ENCODE data around the gene TMEM129. TPM values are rescaled to one million over a fixed set of nuclear protein-coding genes. Genes with fewer than 3 reads are reported as not detected.
"Not testable (repeated sequence)": the region's sequence is repeated elsewhere in the genome, so short reads cannot be mapped to it uniquely, and the experiment has no call there.

The TMEM129 gene
- polyA plus RNA-seq, 1 donor from 2014 or later = 42.1 TPM

DNA sequence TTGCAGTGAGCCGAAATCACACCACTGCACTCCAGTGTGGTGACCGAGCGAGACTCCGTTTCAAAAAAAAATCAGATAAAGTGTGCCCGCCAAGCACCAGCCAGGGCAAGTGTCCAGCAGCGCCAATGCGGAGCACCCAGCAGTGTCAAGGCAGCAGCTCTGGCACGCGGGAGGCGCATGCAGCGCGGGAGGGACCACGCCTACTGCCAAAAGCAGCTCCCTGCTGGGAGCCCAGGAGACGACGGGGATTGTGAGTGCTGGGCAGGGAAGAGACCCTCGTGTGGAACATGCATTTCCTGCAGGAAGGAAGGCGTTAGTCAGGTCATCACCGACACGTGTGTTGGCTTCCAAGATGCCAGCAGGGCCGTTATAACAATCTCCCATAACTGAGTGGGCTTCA, 47.5 kb downstream of the TMEM129 start:
- Histone ChIP-seq H3K27me3 (ENCODE audit: insufficient read depth, low read depth, low read length) (no peaks in the 10 kb centered on the region), H3K9ac (ENCODE audit: low read length) (no peak overlapping the region), H4K20me1 (ENCODE audit: insufficient read depth) (no peaks in the 10 kb centered on the region), H3K4me2 (ENCODE audit: low read length) (no peak overlapping the region), H3K9me3 (ENCODE audit: low read length) (no peaks in the 10 kb centered on the region), H3K79me2 (replicated peaks; ENCODE audit: insufficient read depth, low read length) (no peaks in the 10 kb centered on the region), H3K4me3 (ENCODE audit: low read length) (no peak overlapping the region), H3K27ac (ENCODE audit: low read length) (no peak overlapping the region), H3F3A (ENCODE audit: insufficient read depth, low read length, poor library complexity, severe bottlenecking) (no peaks in the 10 kb centered on the region), H2AFZ (ENCODE audit: low read depth, low read length) (no peak overlapping the region), H3K36me3 (ENCODE audit: insufficient read depth, low read length) (no peaks in the 10 kb centered on the region), H3K9me2 (ENCODE audit: insufficient read depth, low read length) (no peaks in the 10 kb centered on the region)
- TF ChIP-seq, protein P1, sequence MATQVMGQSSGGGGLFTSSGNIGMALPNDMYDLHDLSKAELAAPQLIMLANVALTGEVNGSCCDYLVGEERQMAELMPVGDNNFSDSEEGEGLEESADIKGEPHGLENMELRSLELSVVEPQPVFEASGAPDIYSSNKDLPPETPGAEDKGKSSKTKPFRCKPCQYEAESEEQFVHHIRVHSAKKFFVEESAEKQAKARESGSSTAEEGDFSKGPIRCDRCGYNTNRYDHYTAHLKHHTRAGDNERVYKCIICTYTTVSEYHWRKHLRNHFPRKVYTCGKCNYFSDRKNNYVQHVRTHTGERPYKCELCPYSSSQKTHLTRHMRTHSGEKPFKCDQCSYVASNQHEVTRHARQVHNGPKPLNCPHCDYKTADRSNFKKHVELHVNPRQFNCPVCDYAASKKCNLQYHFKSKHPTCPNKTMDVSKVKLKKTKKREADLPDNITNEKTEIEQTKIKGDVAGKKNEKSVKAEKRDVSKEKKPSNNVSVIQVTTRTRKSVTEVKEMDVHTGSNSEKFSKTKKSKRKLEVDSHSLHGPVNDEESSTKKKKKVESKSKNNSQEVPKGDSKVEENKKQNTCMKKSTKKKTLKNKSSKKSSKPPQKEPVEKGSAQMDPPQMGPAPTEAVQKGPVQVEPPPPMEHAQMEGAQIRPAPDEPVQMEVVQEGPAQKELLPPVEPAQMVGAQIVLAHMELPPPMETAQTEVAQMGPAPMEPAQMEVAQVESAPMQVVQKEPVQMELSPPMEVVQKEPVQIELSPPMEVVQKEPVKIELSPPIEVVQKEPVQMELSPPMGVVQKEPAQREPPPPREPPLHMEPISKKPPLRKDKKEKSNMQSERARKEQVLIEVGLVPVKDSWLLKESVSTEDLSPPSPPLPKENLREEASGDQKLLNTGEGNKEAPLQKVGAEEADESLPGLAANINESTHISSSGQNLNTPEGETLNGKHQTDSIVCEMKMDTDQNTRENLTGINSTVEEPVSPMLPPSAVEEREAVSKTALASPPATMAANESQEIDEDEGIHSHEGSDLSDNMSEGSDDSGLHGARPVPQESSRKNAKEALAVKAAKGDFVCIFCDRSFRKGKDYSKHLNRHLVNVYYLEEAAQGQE (IDR thresholded peaks at IDR 0.05; ENCODE audit: borderline replicate concordance) = no peak
- TF ChIP-seq TAF1 (IDR thresholded peaks at IDR 0.05; ENCODE audit: low read depth) = no peak
- TF ChIP-seq EZH2 (IDR thresholded peaks at IDR 0.05; ENCODE audit: borderline replicate concordance, insufficient read depth, low read length, poor library complexity, severe bottlenecking) = no peak
- TF ChIP-seq CTCF (IDR thresholded peaks at IDR 0.05; ENCODE audit: poor library complexity, severe bottlenecking) = no peak
- TF ChIP-seq POLR2AphosphoS5 (IDR thresholded peaks at IDR 0.05) = no peak

DNA sequence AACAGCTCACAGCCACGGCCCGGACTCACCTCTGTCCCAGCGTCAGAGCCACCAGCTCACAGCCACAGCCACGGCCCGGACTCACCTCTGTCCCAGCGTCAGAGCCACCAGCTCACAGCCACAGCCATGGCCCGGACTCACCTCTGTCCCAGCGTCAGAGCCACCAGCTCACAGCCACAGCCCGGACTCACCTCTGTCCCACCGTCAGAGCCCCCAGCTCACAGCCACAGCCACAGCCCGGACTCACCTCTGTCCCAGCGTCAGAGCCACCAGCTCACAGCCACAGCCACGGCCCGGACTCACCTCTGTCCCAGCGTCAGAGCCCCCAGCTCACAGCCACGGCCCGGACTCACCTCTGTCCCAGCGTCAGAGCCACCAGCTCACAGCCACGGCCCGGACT, 50.1 kb downstream of the TMEM129 start:
- not testable (repeated sequence) for H3K27me3 ChIP-seq (ENCODE audit: insufficient read depth, low read depth, low read length); H3K4me2 ChIP-seq (ENCODE audit: low read length); H4K20me1 ChIP-seq (ENCODE audit: insufficient read depth); H3K9me3 ChIP-seq (ENCODE audit: low read length); H3K27ac ChIP-seq (ENCODE audit: low read length); H3K79me2 ChIP-seq (replicated peaks; ENCODE audit: insufficient read depth, low read length); H3K36me3 ChIP-seq (ENCODE audit: insufficient read depth, low read length); H3K9ac ChIP-seq (ENCODE audit: low read length); H3K9me2 ChIP-seq (ENCODE audit: insufficient read depth, low read length); H3F3A ChIP-seq (ENCODE audit: insufficient read depth, low read length, poor library complexity, severe bottlenecking); H2AFZ ChIP-seq (ENCODE audit: low read depth, low read length); H3K4me3 ChIP-seq (ENCODE audit: low read length)

- Histone ChIP-seq H3K4me3 (ENCODE audit: low read length) (no peak overlapping the region), H3K36me3 (ENCODE audit: insufficient read depth, low read length) (no peaks in the 10 kb centered on the region), H2AFZ (ENCODE audit: low read depth, low read length) (no peak overlapping the region), H3K4me2 (ENCODE audit: low read length) (no peak overlapping the region), H3K9ac (ENCODE audit: low read length) (no peak overlapping the region), H4K20me1 (ENCODE audit: insufficient read depth) (no peaks in the 10 kb centered on the region), H3K27me3 (ENCODE audit: insufficient read depth, low read depth, low read length) (no peaks in the 10 kb centered on the region), H3K9me2 (ENCODE audit: insufficient read depth, low read length) (no peaks in the 10 kb centered on the region), H3K79me2 (replicated peaks; ENCODE audit: insufficient read depth, low read length) (no peaks in the 10 kb centered on the region), H3F3A (ENCODE audit: insufficient read depth, low read length, poor library complexity, severe bottlenecking) (no peaks in the 10 kb centered on the region), H3K27ac (ENCODE audit: low read length) (no peak overlapping the region), H3K9me3 (ENCODE audit: low read length) (no peaks in the 10 kb centered on the region)
- TF ChIP-seq POLR2AphosphoS5 (IDR thresholded peaks at IDR 0.05) (no peak), EP300 (conservative IDR thresholded peaks at IDR 0.05; ENCODE audit: poor library complexity, severe bottlenecking) (no peak), RAD21 (conservative IDR thresholded peaks at IDR 0.05) (no peak), SMC3 (conservative IDR thresholded peaks at IDR 0.05; ENCODE audit: poor library complexity) (no peak), EZH2 (IDR thresholded peaks at IDR 0.05; ENCODE audit: borderline replicate concordance, insufficient read depth, low read length, poor library complexity, severe bottlenecking) (no peak), MXI1 (conservative IDR thresholded peaks at IDR 0.05; ENCODE audit: poor library complexity, severe bottlenecking) (no peak), TAF1 (IDR thresholded peaks at IDR 0.05; ENCODE audit: low read depth) (no peak), CTCF (IDR thresholded peaks at IDR 0.05; ENCODE audit: poor library complexity, severe bottlenecking) (no peak)
- TF ChIP-seq, protein P1 (IDR thresholded peaks at IDR 0.05; ENCODE audit: borderline replicate concordance) = no peak
These were observed 50.8 kb downstream of the TMEM129 start for GRCh38 chr4:1670279-1670678.
